ENCODE data around the gene BST1. TPM values are rescaled to one million over a fixed set of nuclear protein-coding genes. Genes with fewer than 3 reads are reported as not detected.

BST1 gene
- polyA plus RNA-seq, 1 of the 3 experiments (the other 2 are of a cell fraction) = 7.3 TPM

GRCh38 chr4:15706646-15707362 is 3.9 kb downstream of the BST1 start:
- CTCF ChIA-PET = no interaction called here
- H4K20me1 ChIP-seq (ENCODE audit: insufficient read depth) = no peaks in the 10 kb centered on the region
- H3K27ac ChIP-seq (ENCODE audit: low read depth in 2 of 2, low read length in 1 of 2) = no peak overlapping the region
- no peaks in the 10 kb centered on the region for H3K9me2 ChIP-seq
- POLR2A ChIA-PET = no interaction called here
- H3K79me2 ChIP-seq (ENCODE audit: insufficient read depth) = no peaks in the 10 kb centered on the region
- H3K9me3 ChIP-seq = no peaks in the 10 kb centered on the region
- no peaks in the 10 kb centered on the region for H3K36me3 ChIP-seq (replicated peaks in 1 of 2; ENCODE audit: control insufficient read depth in 1 of 2, insufficient read depth in 2 of 2, low read length in 1 of 2)
- WGBS (ENCODE audit: low lambda C conversion rate) = 84% methylated on average over 3 of the region's 3 CpGs
- no peak for DNase-seq
- no peak overlapping the region for H2AFZ ChIP-seq (ENCODE audit: low read depth)
- TF ChIP-seq GABPA (IDR thresholded peaks at IDR 0.05; ENCODE audit: low read depth) (no peak), NRF1 (IDR thresholded peaks at IDR 0.05; ENCODE audit: low read depth, low read length) (no peak), NFIC (IDR thresholded peaks at IDR 0.05; ENCODE audit: borderline replicate concordance) (no peak), FOXM1 (IDR thresholded peaks at IDR 0.05; ENCODE audit: low read depth) (no peak), EZH2phosphoT487 (IDR thresholded peaks at IDR 0.05; ENCODE audit: borderline replicate concordance, low read depth) (no peak), GATA2 (CRISPR knock-in tag; IDR thresholded peaks at IDR 0.05) (no peak), RCOR1 (IDR thresholded peaks at IDR 0.05; ENCODE audit: low read length) (no peak), YY1 (IDR thresholded peaks at IDR 0.05; ENCODE audit: low read depth) (no peak), MXI1 (IDR thresholded peaks at IDR 0.05; ENCODE audit: low read depth, low read length) (no peak), RXRA (IDR thresholded peaks at IDR 0.05; ENCODE audit: borderline replicate concordance, low read depth) (no peak), EP300 (IDR thresholded peaks at IDR 0.05; ENCODE audit: borderline replicate concordance in 1 of 2, low read depth in 1 of 2, low read length in 1 of 2) (no peak), ELF1 (IDR thresholded peaks at IDR 0.05) (no peak), FOSL2 (IDR thresholded peaks at IDR 0.05; ENCODE audit: borderline replicate concordance, low read depth) (no peak)
- H3K4me2 ChIP-seq = no peak overlapping the region
- H3K4me1 ChIP-seq (ENCODE audit: control insufficient read depth in 1 of 2, insufficient read depth in 2 of 2, low read depth in 1 of 2, low read length in 1 of 2) = peaks cover 0 to 4% of the 10 kb centered on the region in 2 experiments; a peak in 2 of 4 replicates
- no peak overlapping the region for H3K4me3 ChIP-seq (ENCODE audit: low read depth in 2 of 2, low read length in 1 of 2)
- H3K9ac ChIP-seq = no peak overlapping the region
- no peaks in the 10 kb centered on the region for H3K27me3 ChIP-seq (ENCODE audit: insufficient read depth)
- no peaks in the 10 kb centered on the region for H3F3A ChIP-seq (replicated peaks; ENCODE audit: insufficient read depth)

- DNase-seq = no peak
- H3K4me1 ChIP-seq (ENCODE audit: control insufficient read depth in 1 of 2, insufficient read depth in 2 of 2, low read depth in 1 of 2, low read length in 1 of 2) = peaks cover 0 to 3% of the 10 kb centered on the region in 2 experiments; a peak in 2 of 4 replicates
- no peak overlapping the region for H3K9ac ChIP-seq
- 80% methylated on average over 7 of the region's 7 CpGs for WGBS (ENCODE audit: low lambda C conversion rate)
- H3K4me3 ChIP-seq (ENCODE audit: low read depth in 2 of 2, low read length in 1 of 2) = no peak overlapping the region
- H3F3A ChIP-seq (replicated peaks; ENCODE audit: insufficient read depth) = no peaks in the 10 kb centered on the region
- no peak overlapping the region for H3K27ac ChIP-seq (ENCODE audit: low read depth in 2 of 2, low read length in 1 of 2)
- H3K36me3 ChIP-seq (replicated peaks in 1 of 2; ENCODE audit: control insufficient read depth in 1 of 2, insufficient read depth in 2 of 2, low read length in 1 of 2) = no peaks in the 10 kb centered on the region
- no peaks in the 10 kb centered on the region for H3K27me3 ChIP-seq (ENCODE audit: insufficient read depth)
- H3K9me2 ChIP-seq = no peaks in the 10 kb centered on the region
- no peak for TF ChIP-seq PBX3 (IDR thresholded peaks at IDR 0.05)
- no peak for TF ChIP-seq MEF2A (IDR thresholded peaks at IDR 0.05; ENCODE audit: borderline replicate concordance, low read depth)
- TF ChIP-seq IRF3 (IDR thresholded peaks at IDR 0.05; ENCODE audit: low read depth, low read length) = no peak
- no peak for TF ChIP-seq ELF1 (IDR thresholded peaks at IDR 0.05)
- TF ChIP-seq JUND (IDR thresholded peaks at IDR 0.05) = no peak
- TF ChIP-seq MAX (IDR thresholded peaks at IDR 0.05; ENCODE audit: low read depth) = no peak
- TF ChIP-seq MXI1 (IDR thresholded peaks at IDR 0.05; ENCODE audit: low read depth, low read length) = no peak
- TF ChIP-seq EP300 (IDR thresholded peaks at IDR 0.05; ENCODE audit: borderline replicate concordance in 1 of 2, low read depth in 1 of 2, low read length in 1 of 2) = no peak
- CTCF ChIA-PET = interaction anchor here (0.5 kb wide), 1 partner anchor 105 kb away, joined by 3 read pairs; no protein-coding TSS in a partner anchor
- H2AFZ ChIP-seq (ENCODE audit: low read depth) = no peak overlapping the region
- POLR2A ChIA-PET = no interaction called here
- no peaks in the 10 kb centered on the region for H3K9me3 ChIP-seq
- no peaks in the 10 kb centered on the region for H4K20me1 ChIP-seq (ENCODE audit: insufficient read depth)
- no peaks in the 10 kb centered on the region for H3K79me2 ChIP-seq (ENCODE audit: insufficient read depth)
- H3K4me2 ChIP-seq = no peak overlapping the region
Measured at GRCh38 chr4:15707363-15707715, 4.5 kb downstream of the BST1 start.

Data from SK-N-SH (cell line).